AG09319 (cell line): Measurements from ENCODE around the gene TTC21B.

Source experiments
- DNase-seq: peaks from one replicate; pipeline ENCODE4 v3.0.0-alpha.2; 2010; ENCODE audit warnings: low read depth; ENCODE audit errors: extremely low read depth
- CTCF ChIP-seq: IDR thresholded peaks from 2 replicates; pipeline ENCODE4 v1.5.1; 2011; ENCODE audit warnings: low read depth, mild to moderate bottlenecking, inconsistent platforms, low read length, moderate library complexity

The TTC21B gene

DNA sequence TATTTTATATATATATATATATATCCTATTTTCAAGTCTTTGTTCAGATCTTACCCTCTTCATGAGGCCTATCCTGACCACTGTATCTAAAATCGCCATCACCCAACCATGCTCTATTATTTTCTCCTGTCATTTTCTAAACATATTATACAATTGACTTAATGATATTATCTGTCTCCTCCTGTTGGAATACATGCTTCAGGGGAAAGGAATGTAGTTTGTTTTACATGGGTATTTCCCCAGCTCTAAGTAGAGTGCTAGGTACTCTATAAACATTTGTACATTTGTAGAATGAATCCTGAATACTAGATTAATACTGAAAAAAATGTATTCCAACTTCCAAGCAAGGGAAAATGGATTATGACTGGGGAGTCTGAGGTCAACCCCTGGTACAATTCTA lies 26.2 kb downstream of the TTC21B start:
- no peak for DNase-seq
- TF ChIP-seq CTCF, result no peak

GRCh38 chr2:165924946-165925345 lies 28.6 kb downstream of the TTC21B start:
- no peak for TF ChIP-seq CTCF
- no peak for DNase-seq

DNA sequence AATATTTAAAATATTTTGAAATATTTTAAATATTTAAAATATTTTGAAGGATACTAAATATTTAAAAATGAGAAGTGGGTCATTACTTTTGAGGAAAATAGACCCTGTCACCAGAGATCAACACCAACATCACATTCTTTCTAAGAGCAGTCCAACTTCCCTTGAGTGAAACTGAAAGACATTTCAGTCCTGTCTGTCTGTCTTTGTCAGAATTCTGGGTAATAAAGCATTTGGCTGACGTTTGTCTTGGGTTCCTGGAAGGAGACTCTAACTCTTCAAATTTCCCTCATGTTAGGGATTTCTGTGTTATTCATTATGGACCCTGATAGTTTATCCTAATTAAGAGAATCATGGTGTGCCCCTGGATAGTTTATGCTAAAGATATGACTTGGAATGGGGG lies 32.8 kb downstream of the TTC21B start:
- TF ChIP-seq CTCF, result no peak
- no peak for DNase-seq

GRCh38 chr2:165913636-165914035 lies 39.9 kb downstream of the TTC21B start:
- no peak for TF ChIP-seq CTCF
- DNase-seq, result no peak

DNA sequence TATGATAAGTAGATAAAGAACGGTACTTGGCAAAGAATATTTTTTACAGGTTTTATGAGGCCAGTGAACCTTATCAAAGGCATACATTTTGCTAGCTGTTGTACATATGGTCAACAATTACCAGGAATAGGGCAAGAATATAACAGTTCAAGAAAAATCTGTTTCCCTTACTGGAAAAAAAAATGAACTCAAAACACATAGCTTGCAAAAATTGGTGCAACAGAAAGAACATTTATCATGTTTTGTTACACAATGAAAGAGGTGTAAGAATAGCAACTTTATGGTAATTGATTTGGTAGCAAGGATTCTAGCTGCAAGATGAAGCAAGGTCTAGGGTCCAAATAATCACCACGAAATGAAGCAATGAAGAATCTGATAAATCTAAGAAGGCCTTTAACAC lies 41.6 kb downstream of the TTC21B start:
- DNase-seq, result no peak
- no peak for TF ChIP-seq CTCF

- no peak for TF ChIP-seq CTCF
- no peak for DNase-seq
Measured at GRCh38 chr2:165911231-165911630, 42.3 kb downstream of the TTC21B start.

DNA sequence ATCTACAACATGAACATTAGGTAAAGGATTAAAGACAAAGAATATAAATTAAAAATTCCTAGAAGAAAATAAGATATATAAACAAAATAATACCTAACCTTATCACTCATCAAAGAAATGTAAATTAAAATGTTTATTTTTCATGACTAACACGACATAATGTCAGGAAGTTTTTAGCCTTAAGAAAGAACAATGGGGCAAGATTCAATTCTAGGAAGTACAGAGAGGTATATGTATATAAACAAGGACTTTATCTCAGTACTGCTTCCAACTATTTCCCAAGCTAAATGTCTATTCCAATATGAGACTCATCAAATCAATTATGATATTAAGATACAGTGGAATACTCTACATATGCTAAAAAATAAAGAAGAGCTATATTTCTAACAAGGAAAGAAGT lies 44.1 kb downstream of the TTC21B start:
- no peak for TF ChIP-seq CTCF
- DNase-seq, result no peak
